SK-N-SH (cell line): Measurements from ENCODE around the gene PRXL2B. TPM values are rescaled to one million over a fixed set of nuclear protein-coding genes. Genes with fewer than 3 reads are reported as not detected.

ENCODE experiments used
- CTCF ChIA-PET: fragments of 300-600, 350-600 bp; formaldehyde crosslinking; extraction: SDS; loops from one replicate; lab custom pipeline; 2021; lab: Yijun Ruan, JAX
- POLR2A ChIA-PET: fragments of 350-600 bp; sonication (Branson Sonifier 250); formaldehyde crosslinking; extraction: SDS; loops from one replicate; lab custom pipeline; 2020; ENCODE audit warnings: antibody characterized with exemption, inconsistent platforms; lab: Yijun Ruan, JAX
- DNase-seq: peaks from one replicate; pipeline ENCODE4 v3.0.0; 2012
- H2AFZ ChIP-seq: fragments of 200-600 bp; sonication (generic); 2 replicates; pipeline ENCODE4 v1.8.1; 2016; ENCODE audit warnings: antibody characterized with exemption, mild to moderate bottlenecking, low read depth
- H3F3A ChIP-seq: fragments of 200-600 bp; sonication (generic); replicated peaks from 2 replicates; pipeline ENCODE3; 2016; ENCODE audit warnings: antibody characterized with exemption, mild to moderate bottlenecking; ENCODE audit not compliant: insufficient read depth
- H3K27ac ChIP-seq, 2 experiments: fragments of 200-500 bp in 1 of 2; fragments of 200-600 bp in 1 of 2; sonication (Bioruptor generic) in 1 of 2; sonication (generic), shearing (Covaris generic) in 1 of 2; 2 replicates each; pipeline versions ENCODE4 v1.5.1 to v1.6.1; 2014 to 2016; ENCODE audit warnings: low read depth in 2 of 2, inconsistent platforms in 1 of 2, low read length in 1 of 2, mild to moderate bottlenecking in 1 of 2, mixed read lengths in 1 of 2
- H3K27me3 ChIP-seq: fragments of 200-600 bp; sonication (generic), shearing (Covaris generic); 2 replicates; pipeline ENCODE4 v1.6.1; 2016; ENCODE audit warnings: mixed run types; ENCODE audit not compliant: insufficient read depth
- H3K36me3 ChIP-seq, 2 experiments: fragments of 200-500 bp in 1 of 2; fragments of 200-600 bp in 1 of 2; sonication (Bioruptor generic) in 1 of 2; sonication (generic) in 1 of 2; replicated peaks in 1 of 2; 2 replicates each; pipeline versions ENCODE3 to v1.5.1; 2014 to 2016; ENCODE audit warnings: low read length in 1 of 2, mild to moderate bottlenecking in 1 of 2; ENCODE audit not compliant: insufficient read depth in 2 of 2, control insufficient read depth in 1 of 2
- H3K4me1 ChIP-seq, 2 experiments: fragments of 200-500 bp in 1 of 2; fragments of 200-600 bp in 1 of 2; sonication (Bioruptor generic) in 1 of 2; sonication (generic), shearing (Covaris generic) in 1 of 2; 2 replicates each; pipeline versions ENCODE4 v1.5.1 to v1.6.1; 2014 to 2016; ENCODE audit warnings: low read depth in 1 of 2, low read length in 1 of 2, mixed run types in 1 of 2; ENCODE audit not compliant: insufficient read depth in 2 of 2, control insufficient read depth in 1 of 2
- H3K4me2 ChIP-seq: fragments of 200-600 bp; sonication (generic), shearing (Covaris generic); 2 replicates; pipeline ENCODE4 v1.6.1; 2017; ENCODE audit warnings: mixed run types
- H3K4me3 ChIP-seq, 2 experiments: fragments of 200-500 bp in 1 of 2; fragments of 200-600 bp in 1 of 2; sonication (Bioruptor generic) in 1 of 2; sonication (generic), shearing (Covaris generic) in 1 of 2; 2 replicates each; pipeline versions ENCODE4 v1.5.1 to v1.8.1; 2014 to 2016; ENCODE audit warnings: low read depth in 2 of 2, inconsistent platforms in 1 of 2, low read length in 1 of 2, mild to moderate bottlenecking in 1 of 2, mixed read lengths in 1 of 2, moderate library complexity in 1 of 2
- H3K79me2 ChIP-seq: fragments of 200-600 bp; sonication (generic); 2 replicates; pipeline ENCODE4 v1.8.1; 2017; ENCODE audit warnings: mild to moderate bottlenecking; ENCODE audit not compliant: insufficient read depth
- H3K9ac ChIP-seq: fragments of 200-600 bp; sonication (generic); 2 replicates; pipeline ENCODE4 v1.6.1; 2017; ENCODE audit warnings: mixed run types
- H3K9me2 ChIP-seq: fragments of 200-600 bp; sonication (generic); 2 replicates; pipeline ENCODE4 v1.6.1; 2017; ENCODE audit warnings: mixed run types
- H3K9me3 ChIP-seq: fragments of 200-600 bp; sonication (generic); 2 replicates; pipeline ENCODE4 v1.6.1; 2017; ENCODE audit warnings: mixed run types, mild to moderate bottlenecking, moderate library complexity
- H4K20me1 ChIP-seq: fragments of 200-600 bp; sonication (generic); 2 replicates; pipeline ENCODE4 v1.6.1; 2017; ENCODE audit warnings: mild to moderate bottlenecking, mixed run types; ENCODE audit not compliant: insufficient read depth
- CHD2 ChIP-seq: fragments of 150-350 bp; IDR thresholded peaks from 2 replicates; pipeline ENCODE4 v1.6.1; 2018; ENCODE audit warnings: low read length; ENCODE audit not compliant: partially characterized antibody
- NFIC ChIP-seq: IDR thresholded peaks from 2 replicates; pipeline ENCODE4 v1.4.0; 2012; ENCODE audit warnings: borderline replicate concordance
- RAD21 ChIP-seq: IDR thresholded peaks from 2 replicates; pipeline ENCODE4 v1.6.1; 2012; ENCODE audit warnings: mild to moderate bottlenecking, low read length
- RCOR1 ChIP-seq: fragments of 150-350 bp; IDR thresholded peaks from 2 replicates; pipeline ENCODE4 v1.6.1; 2017; ENCODE audit warnings: antibody characterized with exemption, low read length
- SIN3A ChIP-seq: IDR thresholded peaks from 2 replicates; pipeline ENCODE4 v1.6.1; 2012; ENCODE audit warnings: low read depth, mild to moderate bottlenecking, low read length, moderate library complexity, borderline replicate concordance
- TAF1 ChIP-seq: IDR thresholded peaks from 2 replicates; pipeline ENCODE4 v1.6.1; 2012; ENCODE audit warnings: low read depth, mild to moderate bottlenecking, low read length, moderate library complexity, borderline replicate concordance
- WGBS: methylation state at CpG from one replicate; pipeline ENCODE4 v1.1.6; 2017; ENCODE audit warnings: low lambda C conversion rate; 5-methylcytosine and 5-hydroxymethylcytosine counted together
- polyA plus RNA-seq, 3 experiments: library from polyadenylated mRNA; depleted of rRNA; stranded (reverse); fragments of >200 nt; gene quantifications; 2 replicates each; pipeline ENCODE4 v1.2.3, GENCODE V29; 2012
- TF ChIP-seq, protein P1 (sequence below): fragments of 150-350 bp; IDR thresholded peaks from 2 replicates; pipeline ENCODE4 v1.6.1; 2017; ENCODE audit warnings: antibody characterized with exemption, low read length, low read depth, borderline replicate concordance
- TF ChIP-seq, protein P2 (sequence below): fragments of 150-350 bp; IDR thresholded peaks from 2 replicates; pipeline ENCODE4 v1.6.1; 2016; ENCODE audit warnings: mild to moderate bottlenecking, low read depth, low read length

The PRXL2B gene
- polyA plus RNA-seq, 1 of the 3 experiments (the other 2 are of a cell fraction) = 33.7 TPM

- no peaks in the 10 kb centered on the region for H3F3A ChIP-seq
- H3K9ac ChIP-seq = no peak overlapping the region
- no peaks in the 10 kb centered on the region for H3K4me1 ChIP-seq
- no peaks in the 10 kb centered on the region for H4K20me1 ChIP-seq
- TF ChIP-seq SIN3A (no peak), CHD2 (no peak), NFIC (no peak), RCOR1 (no peak), RAD21 (no peak)
- TF ChIP-seq, protein P1, sequence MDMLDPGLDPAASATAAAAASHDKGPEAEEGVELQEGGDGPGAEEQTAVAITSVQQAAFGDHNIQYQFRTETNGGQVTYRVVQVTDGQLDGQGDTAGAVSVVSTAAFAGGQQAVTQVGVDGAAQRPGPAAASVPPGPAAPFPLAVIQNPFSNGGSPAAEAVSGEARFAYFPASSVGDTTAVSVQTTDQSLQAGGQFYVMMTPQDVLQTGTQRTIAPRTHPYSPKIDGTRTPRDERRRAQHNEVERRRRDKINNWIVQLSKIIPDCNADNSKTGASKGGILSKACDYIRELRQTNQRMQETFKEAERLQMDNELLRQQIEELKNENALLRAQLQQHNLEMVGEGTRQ = no peak
- TF ChIP-seq, protein P2, sequence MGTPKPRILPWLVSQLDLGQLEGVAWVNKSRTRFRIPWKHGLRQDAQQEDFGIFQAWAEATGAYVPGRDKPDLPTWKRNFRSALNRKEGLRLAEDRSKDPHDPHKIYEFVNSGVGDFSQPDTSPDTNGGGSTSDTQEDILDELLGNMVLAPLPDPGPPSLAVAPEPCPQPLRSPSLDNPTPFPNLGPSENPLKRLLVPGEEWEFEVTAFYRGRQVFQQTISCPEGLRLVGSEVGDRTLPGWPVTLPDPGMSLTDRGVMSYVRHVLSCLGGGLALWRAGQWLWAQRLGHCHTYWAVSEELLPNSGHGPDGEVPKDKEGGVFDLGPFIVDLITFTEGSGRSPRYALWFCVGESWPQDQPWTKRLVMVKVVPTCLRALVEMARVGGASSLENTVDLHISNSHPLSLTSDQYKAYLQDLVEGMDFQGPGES = no peak
- no peaks in the 10 kb centered on the region for H3K9me3 ChIP-seq
- no peak overlapping the region for H3K4me3 ChIP-seq
- H3K4me2 ChIP-seq = no peak overlapping the region
- WGBS = 58% methylated on average over 5 of the region's 20 CpGs
- POLR2A ChIA-PET = no interaction called here
- no peak for DNase-seq
- no peaks in the 10 kb centered on the region for H3K27me3 ChIP-seq
- no peaks in the 10 kb centered on the region for H3K79me2 ChIP-seq
- H3K9me2 ChIP-seq = no peaks in the 10 kb centered on the region
- H3K36me3 ChIP-seq = no peaks in the 10 kb centered on the region
- CTCF ChIA-PET = interaction anchor here (1.2 to 1.6 kb wide), 2 partner anchors 9 to 104 kb away, joined by 3 to 6 read pairs; partner anchors contain the start of gene TNFRSF14
- H2AFZ ChIP-seq = no peak overlapping the region
- no peak overlapping the region for H3K27ac ChIP-seq
Measured at GRCh38 chr1:2564006-2564814, 22.4 kb upstream of the PRXL2B start.

GRCh38 chr1:2564815-2565374, 21.7 kb upstream of the PRXL2B start:
- no peaks in the 10 kb centered on the region for H3K9me3 ChIP-seq
- DNase-seq = no peak
- no peaks in the 10 kb centered on the region for H3F3A ChIP-seq
- H3K4me3 ChIP-seq = no peak overlapping the region
- no peak overlapping the region for H3K4me2 ChIP-seq
- TF ChIP-seq TAF1 (no peak), RCOR1 (no peak)
- H3K9me2 ChIP-seq = no peaks in the 10 kb centered on the region
- H3K9ac ChIP-seq = no peak overlapping the region
- no peak overlapping the region for H2AFZ ChIP-seq
- H3K4me1 ChIP-seq = no peaks in the 10 kb centered on the region
- no peaks in the 10 kb centered on the region for H3K36me3 ChIP-seq
- H3K27me3 ChIP-seq = no peaks in the 10 kb centered on the region
- H3K79me2 ChIP-seq = no peaks in the 10 kb centered on the region
- H4K20me1 ChIP-seq = no peaks in the 10 kb centered on the region
- ChIA-PET CTCF (interaction anchor here (1.2 to 1.6 kb wide), 2 partner anchors 10 to 105 kb away, joined by 3 to 6 read pairs; partner anchors contain the start of gene TNFRSF14), POLR2A (no interaction called here)
- 53% methylated on average over 12 of the region's 14 CpGs for WGBS
- no peak overlapping the region for H3K27ac ChIP-seq
